ENCODE data around the gene ABCC8. TPM values are rescaled to one million over a fixed set of nuclear protein-coding genes. Genes with fewer than 3 reads are reported as not detected.

ABCC8 gene
- polyA plus RNA-seq, 2 of the 4 experiments (the other 2 are of a cell fraction), result 1.1 to 2.0 TPM

DNA sequence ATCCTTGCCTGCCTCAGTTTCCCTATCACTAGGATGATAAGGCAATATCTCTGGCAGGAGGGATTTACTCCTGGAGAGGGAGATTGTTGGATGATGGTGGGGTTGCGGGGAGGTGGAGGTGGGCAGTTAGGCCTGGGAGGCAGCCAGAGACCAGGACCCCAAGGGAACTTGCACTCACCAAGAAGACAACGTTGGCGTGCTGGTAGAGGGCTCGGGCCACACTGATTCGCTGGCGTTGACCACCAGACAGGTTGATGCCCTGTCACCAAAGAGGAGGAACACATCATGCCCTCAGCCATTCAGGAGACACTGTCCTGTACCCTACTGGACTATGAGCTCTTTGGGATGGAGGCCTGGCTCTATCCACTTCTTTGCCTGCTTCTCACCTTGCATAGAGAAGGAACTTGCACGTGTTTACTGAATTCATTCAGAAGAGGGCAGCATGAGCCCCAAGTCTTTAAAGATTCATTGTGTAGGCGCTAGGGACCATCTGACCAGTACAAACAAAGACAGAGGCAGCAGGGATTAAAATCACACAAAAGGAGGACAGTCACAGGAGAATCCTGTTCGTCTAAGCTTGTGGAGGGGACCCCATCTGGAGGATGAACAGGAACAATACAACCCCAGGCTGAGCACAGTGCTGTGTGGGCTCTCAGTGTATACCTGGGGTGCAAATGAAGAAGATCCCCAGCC lies 64.0 kb downstream of the ABCC8 start:
- TF ChIP-seq, protein P1, sequence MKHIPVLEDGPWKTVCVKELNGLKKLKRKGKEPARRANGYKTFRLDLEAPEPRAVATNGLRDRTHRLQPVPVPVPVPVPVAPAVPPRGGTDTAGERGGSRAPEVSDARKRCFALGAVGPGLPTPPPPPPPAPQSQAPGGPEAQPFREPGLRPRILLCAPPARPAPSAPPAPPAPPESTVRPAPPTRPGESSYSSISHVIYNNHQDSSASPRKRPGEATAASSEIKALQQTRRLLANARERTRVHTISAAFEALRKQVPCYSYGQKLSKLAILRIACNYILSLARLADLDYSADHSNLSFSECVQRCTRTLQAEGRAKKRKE (CRISPR knock-in tag; IDR thresholded peaks at IDR 0.05; ENCODE audit: low read depth), result no peak
- TF ChIP-seq FOSB (CRISPR knock-in tag; IDR thresholded peaks at IDR 0.05) (no peak), CEBPB (IDR thresholded peaks at IDR 0.05) (no peak), CHD4 (IDR thresholded peaks at IDR 0.05; ENCODE audit: borderline replicate concordance) (no peak), ZC3H11A (IDR thresholded peaks at IDR 0.05) (no peak), HOXB5 (CRISPR knock-in tag; IDR thresholded peaks at IDR 0.05) (no peak), SMC3 (IDR thresholded peaks at IDR 0.05) (no peak), RFX5 (IDR thresholded peaks at IDR 0.05) (no peak)
- TF ChIP-seq, protein P2, sequence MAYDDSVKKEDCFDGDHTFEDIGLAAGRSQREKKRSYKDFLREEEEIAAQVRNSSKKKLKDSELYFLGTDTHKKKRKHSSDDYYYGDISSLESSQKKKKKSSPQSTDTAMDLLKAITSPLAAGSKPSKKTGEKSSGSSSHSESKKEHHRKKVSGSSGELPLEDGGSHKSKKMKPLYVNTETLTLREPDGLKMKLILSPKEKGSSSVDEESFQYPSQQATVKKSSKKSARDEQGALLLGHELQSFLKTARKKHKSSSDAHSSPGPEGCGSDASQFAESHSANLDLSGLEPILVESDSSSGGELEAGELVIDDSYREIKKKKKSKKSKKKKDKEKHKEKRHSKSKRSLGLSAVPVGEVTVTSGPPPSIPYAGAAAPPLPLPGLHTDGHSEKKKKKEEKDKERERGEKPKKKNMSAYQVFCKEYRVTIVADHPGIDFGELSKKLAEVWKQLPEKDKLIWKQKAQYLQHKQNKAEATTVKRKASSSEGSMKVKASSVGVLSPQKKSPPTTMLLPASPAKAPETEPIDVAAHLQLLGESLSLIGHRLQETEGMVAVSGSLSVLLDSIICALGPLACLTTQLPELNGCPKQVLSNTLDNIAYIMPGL (CRISPR knock-in tag; IDR thresholded peaks at IDR 0.05; ENCODE audit: borderline replicate concordance), result no peak
- no peaks in the 10 kb centered on the region for H3K9me3 ChIP-seq
- ATAC-seq, result peak in 1 of 2 experiments; percentile 41; a peak in 1 of 6 replicates
- no peak overlapping the region for H3K4me3 ChIP-seq
- DNase-seq (ENCODE audit: low read depth in 1 of 2, low spot score in 1 of 2), result peak in 1 of 2 experiments; percentile 29
- ChIA-PET POLR2A (no interaction called here), CTCF (interaction anchor here (1.0 to 1.9 kb wide), 6 partner anchors 7 to 92 kb away, joined by 3 to 6 read pairs (median 4); no protein-coding TSS in a partner anchor)
- H3K4me1 ChIP-seq, result no peaks in the 10 kb centered on the region
- H3K4me2 ChIP-seq, result no peak overlapping the region
- WGBS (ENCODE audit: missing lambda C conversion rate), result 76% methylated on average over 9 of the region's 9 CpGs
- H3K27ac ChIP-seq, result no peak overlapping the region
- no peak for FAIRE-seq

GRCh38 chr11:17411418-17411817 lies 65.2 kb downstream of the ABCC8 start:
- POLR2A ChIA-PET, result no interaction called here
- no peak overlapping the region for H3K4me3 ChIP-seq
- no peak for ATAC-seq
- no peak overlapping the region; a peak in 1 of 6 replicates for H3K27ac ChIP-seq
- DNase-seq (ENCODE audit: low read depth in 1 of 2, low spot score in 1 of 2), result no peak
- 85% methylated on average over 6 of the region's 6 CpGs for WGBS (ENCODE audit: missing lambda C conversion rate)
- no peaks in the 10 kb centered on the region; the same call in 2 of the 3 replicates for H3K4me1 ChIP-seq
- no peak overlapping the region for H3K4me2 ChIP-seq
- CTCF ChIA-PET, result interaction anchor here (0.7 to 1.2 kb wide), 3 partner anchors 22 to 92 kb away, joined by 3 to 7 read pairs (median 5); no protein-coding TSS in a partner anchor
- no peak for TF ChIP-seq NFE2L2 (conservative IDR thresholded peaks at IDR 0.05; ENCODE audit: low read length)
- no peak for TF ChIP-seq POLR2AphosphoS2 (conservative IDR thresholded peaks at IDR 0.05; ENCODE audit: low read length)
- no peak for TF ChIP-seq CBX8 (IDR thresholded peaks at IDR 0.05)
- no peak for TF ChIP-seq TFCP2L1 (CRISPR knock-in tag; IDR thresholded peaks at IDR 0.05)
- TF ChIP-seq ZFP36 (IDR thresholded peaks at IDR 0.05; ENCODE audit: borderline replicate concordance, partially characterized antibody), result peak; percentile 83
- TF ChIP-seq JUN (IDR thresholded peaks at IDR 0.05), result no peak
- TF ChIP-seq RNF2 (IDR thresholded peaks at IDR 0.05; ENCODE audit: borderline replicate concordance, low read depth), result no peak
- TF ChIP-seq HDAC2 (IDR thresholded peaks at IDR 0.05), result no peak
- no peak for FAIRE-seq
- no peaks in the 10 kb centered on the region for H3K9me3 ChIP-seq

GRCh38 chr11:17410606-17411379 lies 65.9 kb downstream of the ABCC8 start:
- DNase-seq (ENCODE audit: low read depth in 1 of 2, low spot score in 1 of 2), result no peak
- CTCF ChIA-PET, result interaction anchor here (0.7 to 1.2 kb wide), 3 partner anchors 21 to 93 kb away, joined by 3 to 7 read pairs (median 5); no protein-coding TSS in a partner anchor
- no peak overlapping the region for H3K4me3 ChIP-seq
- FAIRE-seq, result no peak
- POLR2A ChIA-PET, result interaction anchor here (0.6 kb wide), 1 partner anchor 13 kb away, joined by 7 read pairs; no protein-coding TSS in a partner anchor
- 56% methylated on average over 11 of the region's 11 CpGs for WGBS (ENCODE audit: missing lambda C conversion rate)
- TF ChIP-seq E2F6 (IDR thresholded peaks at IDR 0.05; ENCODE audit: borderline replicate concordance, low read depth) (no peak), RCOR1 (IDR thresholded peaks at IDR 0.05; ENCODE audit: low read depth, low read length) (no peak), ZFP36 (IDR thresholded peaks at IDR 0.05; ENCODE audit: borderline replicate concordance, partially characterized antibody) (peak; percentile 16)
- H3K9me3 ChIP-seq, result no peaks in the 10 kb centered on the region
- H3K4me2 ChIP-seq, result no peak overlapping the region
- no peak overlapping the region; a peak in 1 of 6 replicates for H3K27ac ChIP-seq
- ATAC-seq, result no peak
- H3K4me1 ChIP-seq, result peaks cover 5% of the 10 kb centered on the region

Data from A549 (cell line).